ENCODE measurements around the gene PTH2R.
"Not testable (repeated sequence)": the region's sequence is repeated elsewhere in the genome, so short reads cannot be mapped to it uniquely, and the experiment has no call there.

DNA sequence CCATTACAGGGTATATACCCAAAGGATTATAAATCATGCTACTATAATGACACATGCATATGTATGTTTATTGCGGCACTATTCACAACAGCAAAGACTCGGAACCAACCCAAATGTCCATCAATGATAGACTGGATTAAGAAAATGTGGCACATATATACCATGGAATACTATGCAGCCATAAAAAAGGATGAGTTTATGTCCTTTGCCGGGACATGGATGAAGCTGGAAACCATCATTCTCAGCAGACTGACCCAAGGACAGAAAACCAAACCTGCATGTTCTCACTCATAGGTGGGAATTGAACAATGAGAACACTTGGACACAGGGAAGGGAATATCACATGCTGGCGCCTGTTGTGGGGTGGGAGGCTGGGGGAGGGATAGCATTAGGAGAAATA lies 9.8 kb upstream of the PTH2R start:
- TF ChIP-seq, protein P1, sequence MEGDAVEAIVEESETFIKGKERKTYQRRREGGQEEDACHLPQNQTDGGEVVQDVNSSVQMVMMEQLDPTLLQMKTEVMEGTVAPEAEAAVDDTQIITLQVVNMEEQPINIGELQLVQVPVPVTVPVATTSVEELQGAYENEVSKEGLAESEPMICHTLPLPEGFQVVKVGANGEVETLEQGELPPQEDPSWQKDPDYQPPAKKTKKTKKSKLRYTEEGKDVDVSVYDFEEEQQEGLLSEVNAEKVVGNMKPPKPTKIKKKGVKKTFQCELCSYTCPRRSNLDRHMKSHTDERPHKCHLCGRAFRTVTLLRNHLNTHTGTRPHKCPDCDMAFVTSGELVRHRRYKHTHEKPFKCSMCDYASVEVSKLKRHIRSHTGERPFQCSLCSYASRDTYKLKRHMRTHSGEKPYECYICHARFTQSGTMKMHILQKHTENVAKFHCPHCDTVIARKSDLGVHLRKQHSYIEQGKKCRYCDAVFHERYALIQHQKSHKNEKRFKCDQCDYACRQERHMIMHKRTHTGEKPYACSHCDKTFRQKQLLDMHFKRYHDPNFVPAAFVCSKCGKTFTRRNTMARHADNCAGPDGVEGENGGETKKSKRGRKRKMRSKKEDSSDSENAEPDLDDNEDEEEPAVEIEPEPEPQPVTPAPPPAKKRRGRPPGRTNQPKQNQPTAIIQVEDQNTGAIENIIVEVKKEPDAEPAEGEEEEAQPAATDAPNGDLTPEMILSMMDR (IDR thresholded peaks at IDR 0.05): not testable (repeated sequence)
- not testable (repeated sequence) for TF ChIP-seq POLR2A (IDR thresholded peaks at IDR 0.05)
